Activated CD8-positive, alpha-beta T cell treated with anti-CD3 and anti-CD28 coated beads for 36 hours (primary cell): Measurements from ENCODE around the gene RPL10. TPM values are rescaled to one million over a fixed set of nuclear protein-coding genes. Genes with fewer than 3 reads are reported as not detected.

Experiments
- ATAC-seq: fragments of 200-7000 bp; cut with Tn5 transposase; one replicate; pipeline ENCODE4 v1.10.0; 2021; ENCODE audit warnings: mild to moderate bottlenecking, moderate library complexity
- CTCF ChIA-PET: fragments of 350-600 bp; sonication (Branson Sonifier 250); formaldehyde crosslinking; loops from one replicate; lab custom pipeline; 2021; ENCODE audit warnings: antibody characterized with exemption; lab: Charles Lee
- POLR2A ChIA-PET: fragments of 350-600 bp; sonication (Branson Sonifier 250); formaldehyde crosslinking; loops from one replicate; lab custom pipeline; 2021; ENCODE audit warnings: antibody characterized with exemption; lab: Charles Lee
- DNase-seq: peaks from one replicate; pipeline ENCODE4 v3.0.0-alpha.2; 2020
- H3K27ac Mint-ChIP-seq: one replicate; pipeline ENCODE4 v1.8.0; 2021; ENCODE audit warnings: mild to moderate bottlenecking, mixed read lengths
- H3K27me3 Mint-ChIP-seq: one replicate; pipeline ENCODE4 v1.8.0; 2021; ENCODE audit warnings: mixed read lengths
- H3K36me3 Mint-ChIP-seq: one replicate; pipeline ENCODE4 v1.8.0; 2021; ENCODE audit warnings: low read depth, mixed read lengths
- H3K4me1 Mint-ChIP-seq: one replicate; pipeline ENCODE4 v1.8.0; 2021; ENCODE audit warnings: low read depth, mixed read lengths
- H3K4me3 Mint-ChIP-seq: one replicate; pipeline ENCODE4 v1.8.0; 2021; ENCODE audit warnings: mild to moderate bottlenecking, moderate library complexity, mixed read lengths
- H3K9me3 Mint-ChIP-seq: one replicate; pipeline ENCODE4 v1.8.0; 2021; ENCODE audit warnings: mixed read lengths
- CTCF ChIP-seq: fragments of 200-600 bp; IDR thresholded peaks from one replicate; pipeline ENCODE4 v1.8.0; 2022; ENCODE audit warnings: antibody characterized with exemption, mild to moderate bottlenecking
- intact Hi-C: fragments of 100-400 bp; cut with micrococcal nuclease; formaldehyde crosslinking; loops from one replicate; pipeline ENCODE4 v1.10.0; 2022
- total RNA-seq, 2 experiments: library from RNA; stranded (reverse); gene quantifications; one replicate each; pipeline ENCODE4 v1.2.3, GENCODE V29; 2021

Gene RPL10
- total RNA-seq, 2 experiments from 2014 or later = 3,574 to 3,675 TPM

GRCh38 chrX:154356596-154356995, 41.6 kb upstream of the RPL10 start:
- peaks cover 24% of the 10 kb centered on the region for H3K36me3 Mint-ChIP-seq
- POLR2A ChIA-PET = no interaction called here
- H3K9me3 Mint-ChIP-seq = no peaks in the 10 kb centered on the region
- H3K27ac Mint-ChIP-seq = no peak overlapping the region
- no peaks in the 10 kb centered on the region for H3K27me3 Mint-ChIP-seq
- CTCF ChIA-PET = no interaction called here
- peaks cover 27% of the 10 kb centered on the region for H3K4me1 Mint-ChIP-seq
- DNase-seq (no peak), ATAC-seq (no peak)
- intact Hi-C loops = no loop called here
- no peak overlapping the region for H3K4me3 Mint-ChIP-seq
- TF ChIP-seq CTCF = no peak

DNA sequence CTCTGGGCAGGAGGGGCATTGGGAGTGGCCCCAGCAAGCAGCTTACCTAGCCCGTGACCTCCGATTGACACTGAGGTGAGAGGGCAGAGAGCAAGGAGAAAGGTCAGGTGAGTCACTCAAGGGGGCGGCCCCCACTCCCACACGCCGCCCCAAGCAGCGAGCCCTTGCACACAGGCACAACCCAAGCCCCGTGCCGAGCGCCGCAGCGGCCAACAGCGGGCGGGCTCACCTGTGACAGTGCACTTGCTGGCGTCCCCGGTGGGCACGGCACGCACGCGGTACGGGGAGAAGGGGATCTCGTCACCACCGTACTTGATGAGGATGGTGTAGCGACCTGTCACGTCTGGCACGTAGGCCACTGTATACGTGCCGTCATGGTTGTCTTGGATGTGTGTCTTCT, 41.0 kb upstream of the RPL10 start:
- ChIA-PET POLR2A (interaction anchor here (0.9 to 1.5 kb wide), 2 partner anchors 10 to 11 kb away, joined by 5 read pairs; no protein-coding TSS in a partner anchor), CTCF (no interaction called here)
- intact Hi-C loops = no loop called here
- DNase-seq = no peak
- H3K27ac Mint-ChIP-seq = no peak overlapping the region
- ATAC-seq = no peak
- H3K27me3 Mint-ChIP-seq = no peaks in the 10 kb centered on the region
- H3K9me3 Mint-ChIP-seq = no peaks in the 10 kb centered on the region
- H3K36me3 Mint-ChIP-seq = peaks cover 25% of the 10 kb centered on the region
- H3K4me1 Mint-ChIP-seq = peaks cover 21% of the 10 kb centered on the region
- H3K4me3 Mint-ChIP-seq = no peak overlapping the region
- no peak for TF ChIP-seq CTCF

- Mint-ChIP-seq H3K27me3 (no peaks in the 10 kb centered on the region), H3K9me3 (no peaks in the 10 kb centered on the region), H3K27ac (no peak overlapping the region), H3K4me1 (peaks cover 19% of the 10 kb centered on the region), H3K36me3 (peaks cover 29% of the 10 kb centered on the region), H3K4me3 (no peak overlapping the region)
- intact Hi-C loops = no loop called here
- ChIA-PET POLR2A (interaction anchor here (0.9 to 1.5 kb wide), 2 partner anchors 10 kb away, joined by 5 read pairs; no protein-coding TSS in a partner anchor), CTCF (no interaction called here)
- no peak for ATAC-seq
- no peak for DNase-seq
- TF ChIP-seq CTCF = no peak
Measured at GRCh38 chrX:154358011-154358410, 40.2 kb upstream of the RPL10 start.

DNA sequence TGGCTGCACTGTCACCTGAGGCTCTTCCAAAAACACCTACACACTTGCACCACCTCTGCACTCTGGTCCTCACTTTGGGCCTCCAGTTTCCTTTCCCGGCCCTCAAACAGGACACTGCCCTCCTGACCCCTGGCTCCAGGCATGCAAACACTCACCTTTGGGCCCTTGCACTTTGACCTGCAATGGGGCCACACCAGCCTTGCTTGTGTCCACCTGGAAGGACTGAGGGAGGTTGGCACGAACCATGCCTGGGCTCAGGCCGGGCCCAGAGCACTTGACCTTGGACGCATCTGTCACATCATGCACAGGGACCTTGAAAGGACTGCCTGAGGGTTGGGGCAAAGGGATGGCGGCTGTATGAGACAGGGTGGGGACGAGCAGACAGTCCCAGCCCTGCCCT, 39.3 kb upstream of the RPL10 start:
- peaks cover 12% of the 10 kb centered on the region for H3K4me1 Mint-ChIP-seq
- H3K36me3 Mint-ChIP-seq = peaks cover 30% of the 10 kb centered on the region
- intact Hi-C loops = no loop called here
- POLR2A ChIA-PET = interaction anchor here (0.8 kb wide), 1 partner anchor 9 kb away, joined by 3 read pairs; no protein-coding TSS in a partner anchor
- H3K27me3 Mint-ChIP-seq = no peaks in the 10 kb centered on the region
- DNase-seq (no peak), ATAC-seq (no peak)
- no peak for TF ChIP-seq CTCF
- no peak overlapping the region for H3K27ac Mint-ChIP-seq
- CTCF ChIA-PET = no interaction called here
- H3K9me3 Mint-ChIP-seq = no peaks in the 10 kb centered on the region
- H3K4me3 Mint-ChIP-seq = no peak overlapping the region

GRCh38 chrX:154359362-154360154, 38.6 kb upstream of the RPL10 start:
- H3K27me3 Mint-ChIP-seq = no peaks in the 10 kb centered on the region
- no peak overlapping the region for H3K27ac Mint-ChIP-seq
- H3K36me3 Mint-ChIP-seq = peaks cover 30% of the 10 kb centered on the region
- no peak for TF ChIP-seq CTCF
- ChIA-PET CTCF (no interaction called here), POLR2A (interaction anchor here (1.0 kb wide), 1 partner anchor 9 kb away, joined by 3 read pairs; no protein-coding TSS in a partner anchor)
- DNase-seq (no peak), ATAC-seq (no peak)
- H3K9me3 Mint-ChIP-seq = no peaks in the 10 kb centered on the region
- intact Hi-C loops = no loop called here
- H3K4me3 Mint-ChIP-seq = no peak overlapping the region
- peaks cover 12% of the 10 kb centered on the region for H3K4me1 Mint-ChIP-seq
